22Rv1 (cell line): ENCODE data around the gene SP110.

Source experiments
- H3K27ac ChIP-seq: fragments of 450-650 bp; 2 replicates; pipeline ENCODE4 v1.5.1; 2017
- CTCF ChIP-seq: fragments of 450-650 bp; IDR thresholded peaks from 2 replicates; pipeline ENCODE4 v1.5.1; 2017; ENCODE audit warnings: mild to moderate bottlenecking
- ZFX ChIP-seq: fragments of 450-650 bp; IDR thresholded peaks from 2 replicates; pipeline ENCODE4 v1.6.1; 2017; ENCODE audit warnings: antibody characterized with exemption, borderline replicate concordance

Gene SP110

GRCh38 chr2:230184727-230185578 lies 34.8 kb downstream of the SP110 start:
- H3K27ac ChIP-seq, result peak overlapping the region; percentile 54
- TF ChIP-seq ZFX, result no peak
- no peak for TF ChIP-seq CTCF

- TF ChIP-seq ZFX, result no peak
- TF ChIP-seq CTCF, result no peak
Observed at GRCh38 chr2:230181195-230181594, 38.6 kb downstream of the SP110 start.

GRCh38 chr2:230179907-230180306 lies 39.9 kb downstream of the SP110 start:
- TF ChIP-seq CTCF (no peak), ZFX (no peak)
- no peak overlapping the region for H3K27ac ChIP-seq

More at GRCh38 chr2:230181195-230181594, 38.6 kb downstream of the SP110 start:
- H3K27ac ChIP-seq, result no peak overlapping the region

- H3K27ac ChIP-seq, result no peak overlapping the region
- no peak for TF ChIP-seq CTCF
- no peak for TF ChIP-seq ZFX
Observed at GRCh38 chr2:230178546-230179485, 41.0 kb downstream of the SP110 start.

GRCh38 chr2:230176996-230177395 lies 42.8 kb downstream of the SP110 start:
- TF ChIP-seq ZFX (no peak), CTCF (no peak)
- H3K27ac ChIP-seq, result no peak overlapping the region

- H3K27ac ChIP-seq, result no peak overlapping the region
- TF ChIP-seq ZFX, result no peak
- no peak for TF ChIP-seq CTCF
Observed at GRCh38 chr2:230174466-230174865, 45.3 kb downstream of the SP110 start.
